GM12864 (cell line): Measurements from ENCODE around the gene NPM1.

Experiments used
- DNase-seq: peaks from one replicate; pipeline ENCODE4 v3.0.0-alpha.2; 2011; ENCODE audit warnings: low read depth
- H3K4me3 ChIP-seq: 2 replicates; pipeline ENCODE4 v1.5.1; 2011; ENCODE audit warnings: mild to moderate bottlenecking, low read depth, low read length, control low read depth
- CTCF ChIP-seq: IDR thresholded peaks from 2 replicates; pipeline ENCODE4 v1.5.1; 2011; ENCODE audit warnings: low read depth, mild to moderate bottlenecking, moderate library complexity, low read length, control low read depth, inconsistent platforms; ENCODE audit errors: missing control alignments

NPM1 gene

GRCh38 chr5:171420431-171421241, 33.0 kb downstream of the NPM1 start:
- no peak for DNase-seq
- no peak overlapping the region for H3K4me3 ChIP-seq
- no peak for TF ChIP-seq CTCF

DNA sequence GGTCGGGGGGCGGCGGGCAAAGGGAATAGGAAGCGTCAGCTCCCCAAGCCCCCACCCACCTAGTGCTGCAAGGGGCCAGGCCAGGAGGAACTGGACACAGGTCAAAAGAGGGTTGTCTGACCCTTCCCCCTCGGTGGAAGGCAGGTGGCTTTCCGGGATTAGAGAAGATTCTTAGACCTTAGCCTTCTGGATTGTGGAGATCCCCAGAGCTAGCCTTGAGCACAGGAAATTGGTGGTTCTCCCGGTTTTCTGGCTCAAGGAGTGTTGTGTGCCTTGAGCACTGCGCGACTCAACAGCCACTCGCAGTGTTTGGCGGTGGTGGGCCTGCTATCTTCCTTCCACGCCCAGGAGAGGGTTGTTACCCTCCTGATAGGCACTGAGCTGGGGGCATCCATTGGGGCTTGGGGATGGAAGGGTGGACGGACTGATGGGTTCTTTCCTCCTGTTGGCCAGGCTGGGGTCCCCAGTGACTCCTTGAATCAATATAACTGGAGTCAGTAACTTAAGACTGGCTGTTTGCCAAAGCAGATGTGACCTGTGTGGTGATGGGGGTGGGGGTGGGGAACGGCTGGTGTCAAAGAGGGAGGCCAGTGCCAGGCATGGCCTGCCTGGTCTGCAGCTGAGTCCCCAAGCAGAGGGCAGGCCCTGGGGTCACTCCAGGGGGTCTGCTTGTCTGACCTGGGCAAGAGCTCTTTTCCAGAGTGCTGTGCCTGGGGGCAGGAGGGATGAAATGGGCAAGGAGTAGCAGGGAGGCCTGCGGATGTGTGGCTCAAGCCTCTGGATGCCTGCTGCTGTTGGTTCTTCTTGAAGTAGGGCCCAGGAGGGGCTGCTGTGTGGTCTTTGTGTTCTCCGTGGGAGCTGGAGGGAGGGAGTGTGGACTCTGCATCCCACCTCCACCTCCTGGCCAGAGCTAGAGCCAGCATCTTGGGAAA, 33.9 kb downstream of the NPM1 start:
- no peak for DNase-seq
- H3K4me3 ChIP-seq = no peak overlapping the region
- no peak for TF ChIP-seq CTCF

DNA sequence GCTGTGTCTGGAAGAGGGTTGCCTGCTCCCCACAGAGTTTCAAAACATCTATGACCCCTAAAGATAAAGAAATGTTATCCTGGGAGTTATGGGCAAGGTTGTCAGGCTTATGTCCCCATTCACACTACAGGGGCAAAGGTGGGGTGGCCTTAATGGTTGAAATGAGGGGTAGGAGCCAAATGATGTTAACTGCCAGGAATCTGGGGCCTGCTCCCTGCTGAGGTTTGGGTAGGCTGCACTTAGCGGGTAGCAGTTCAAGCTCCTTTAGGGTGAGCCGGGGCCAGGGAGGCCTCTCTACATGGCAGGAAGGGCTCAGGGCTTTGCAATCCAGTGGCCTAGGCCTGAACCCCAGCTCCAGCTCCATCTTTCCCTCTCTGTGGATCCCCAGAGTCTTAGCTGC, 34.8 kb downstream of the NPM1 start:
- DNase-seq = no peak
- H3K4me3 ChIP-seq = no peak overlapping the region
- no peak for TF ChIP-seq CTCF

- no peak overlapping the region for H3K4me3 ChIP-seq
- TF ChIP-seq CTCF = no peak
- DNase-seq = no peak
Measured at GRCh38 chr5:171422902-171423663, 35.4 kb downstream of the NPM1 start.

DNA sequence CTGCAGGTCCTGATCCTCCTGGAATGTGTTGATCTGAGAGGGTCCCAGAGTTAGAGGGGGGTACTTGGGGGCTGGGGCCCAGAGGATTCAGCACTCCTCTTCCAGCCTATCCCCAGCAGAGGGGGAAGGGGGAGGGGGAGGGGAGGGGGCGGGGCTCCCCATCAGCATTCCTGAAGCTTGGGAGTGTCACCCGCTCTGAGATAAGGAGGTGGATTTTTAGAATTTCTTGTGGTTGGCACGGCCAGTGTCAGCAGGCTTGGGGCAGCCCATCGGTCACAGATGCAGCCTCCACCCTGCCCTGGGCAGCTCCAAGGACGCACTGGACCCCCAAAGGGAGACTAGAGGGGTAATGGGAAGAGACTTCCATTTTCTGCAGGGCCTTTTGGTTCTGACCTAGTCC, 37.1 kb downstream of the NPM1 start:
- no peak overlapping the region for H3K4me3 ChIP-seq
- no peak for TF ChIP-seq CTCF
- DNase-seq = no peak

DNA sequence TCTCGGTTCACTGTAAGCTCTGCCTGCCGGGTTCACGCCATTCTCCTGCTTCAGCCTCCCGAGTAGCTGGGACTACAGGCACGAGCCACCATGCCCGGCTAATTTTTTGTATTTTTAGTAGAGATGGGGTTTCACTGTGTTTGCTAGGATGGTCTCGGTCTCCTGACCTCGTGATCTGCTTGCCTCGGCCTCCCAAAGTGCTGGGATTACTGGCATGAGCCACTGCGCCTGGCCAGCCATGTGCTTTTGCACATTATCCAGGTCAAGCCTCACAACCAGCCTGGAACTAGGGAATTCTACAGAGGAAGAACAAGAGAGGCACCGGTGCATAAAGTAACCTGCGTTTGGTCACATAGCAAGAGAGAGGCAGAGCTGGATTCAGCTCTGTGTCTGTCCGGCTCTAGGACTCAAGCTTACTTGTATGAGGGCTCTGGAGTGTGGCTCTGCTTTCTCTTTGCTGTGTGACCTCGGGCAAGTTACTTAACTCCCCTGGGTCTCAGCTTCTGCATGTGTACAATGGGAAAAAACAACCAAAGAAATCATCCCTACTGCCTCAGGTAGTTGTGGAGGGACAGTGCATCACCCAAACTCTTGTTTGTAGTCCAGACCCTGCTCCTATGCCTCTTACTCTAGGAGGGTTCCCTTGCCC, 38.1 kb downstream of the NPM1 start:
- TF ChIP-seq CTCF = no peak
- no peak for DNase-seq
- no peak overlapping the region for H3K4me3 ChIP-seq
